ENCODE results near the gene USP10.
"Not testable (repeated sequence)": the region's sequence is repeated elsewhere in the genome, so short reads cannot be mapped to it uniquely, and the experiment has no call there.

The USP10 gene

GRCh38 chr16:84675423-84675822 lies 24.4 kb upstream of the USP10 start:
- DNase-seq = no peak

GRCh38 chr16:84675884-84676283 lies 23.9 kb upstream of the USP10 start:
- DNase-seq = no peak

DNA sequence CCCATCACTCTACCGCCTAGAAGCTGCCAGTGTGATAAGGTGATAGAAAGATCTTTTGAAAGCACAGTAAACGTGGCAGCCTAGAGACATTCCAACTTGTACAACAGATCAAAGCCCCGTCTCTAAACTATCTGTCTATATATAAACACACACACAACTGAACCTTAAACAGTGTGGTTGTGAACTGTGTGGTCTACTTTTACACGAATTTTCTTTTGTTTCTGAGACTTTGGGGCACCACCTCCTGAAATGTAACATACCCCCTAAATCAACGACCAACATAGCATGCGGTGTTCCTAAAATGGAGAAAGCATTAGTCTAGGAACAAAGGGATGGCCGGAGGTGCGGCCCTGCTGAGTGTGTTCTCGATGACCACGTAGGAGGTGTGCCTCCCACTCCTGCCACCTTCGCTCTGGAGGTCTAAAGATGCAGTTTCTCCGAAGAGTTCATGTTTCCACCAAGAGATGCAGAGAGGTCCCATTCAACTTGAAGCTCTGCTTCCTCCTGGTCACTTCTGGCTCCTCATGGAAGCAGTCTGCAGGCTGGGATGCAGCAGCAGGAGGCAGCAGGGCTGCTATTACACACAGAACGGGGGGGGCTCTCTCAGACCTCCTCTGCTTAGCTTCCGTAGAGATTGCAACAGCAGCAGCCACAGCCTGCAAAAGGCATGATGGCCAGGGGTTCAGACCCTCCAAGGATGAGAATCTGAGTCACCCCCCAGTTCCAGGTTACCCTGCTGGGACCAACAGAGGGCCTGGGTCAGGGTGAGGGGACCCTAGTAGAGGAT lies 22.6 kb upstream of the USP10 start:
- no peak for DNase-seq

GRCh38 chr16:84677849-84678248 lies 22.0 kb upstream of the USP10 start:
- DNase-seq = no peak

- DNase-seq = no peak
These were observed 21.3 kb upstream of the USP10 start for GRCh38 chr16:84678541-84678940.

GRCh38 chr16:84680165-84680842 lies 19.5 kb upstream of the USP10 start:
- no peak for DNase-seq

- no peak for DNase-seq
These were observed 18.8 kb upstream of the USP10 start for GRCh38 chr16:84680843-84681629.

- DNase-seq = no peak
These were observed 15.9 kb upstream of the USP10 start for GRCh38 chr16:84683691-84684591.

GRCh38 chr16:84684592-84684965 lies 15.2 kb upstream of the USP10 start:
- no peak for DNase-seq

DNA sequence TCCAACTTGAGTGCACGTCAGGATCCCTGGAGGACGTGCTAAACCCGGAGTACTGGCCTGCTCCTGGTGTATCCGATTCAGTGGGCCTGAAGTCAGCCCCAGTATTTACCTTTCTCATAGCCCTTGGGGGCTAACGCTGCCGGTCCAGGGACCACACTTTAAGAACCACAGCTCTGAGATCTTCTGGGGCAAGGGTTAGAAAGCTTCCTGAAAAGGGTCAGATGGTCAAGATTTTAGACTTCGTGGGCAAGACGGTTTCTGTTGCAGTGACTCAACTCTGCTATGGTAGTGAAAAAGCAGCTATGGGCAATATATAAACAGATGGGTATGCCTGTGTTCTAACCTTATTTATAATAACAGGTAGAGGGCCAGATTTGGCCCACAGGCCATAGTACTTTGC lies 14.6 kb upstream of the USP10 start:
- no peak for DNase-seq

GRCh38 chr16:84686707-84687298 lies 13.0 kb upstream of the USP10 start:
- DNase-seq = no peak

- DNase-seq = peak; percentile 84
These were observed 12.1 kb upstream of the USP10 start for GRCh38 chr16:84687715-84688114.

- DNase-seq = not testable (repeated sequence)
These were observed 11.6 kb upstream of the USP10 start for GRCh38 chr16:84688163-84688562.

DNA sequence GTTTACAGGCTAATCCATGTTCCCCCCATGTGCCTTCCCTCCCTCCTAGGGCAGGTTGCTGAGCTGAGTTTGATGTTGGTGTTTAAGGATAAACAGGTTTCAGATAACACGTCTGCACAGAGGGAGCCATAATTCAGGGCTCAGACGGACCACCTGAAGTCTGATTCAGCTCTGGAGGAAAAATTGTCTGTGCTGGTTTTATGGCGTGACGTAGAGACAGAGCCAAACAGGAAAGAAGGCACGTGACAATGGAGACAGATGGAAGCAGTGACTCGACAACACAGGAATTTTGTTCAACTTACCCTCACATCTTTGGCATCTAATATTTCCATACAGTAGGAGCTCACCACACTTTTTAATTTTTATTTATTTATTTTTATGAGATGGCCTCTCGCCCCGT lies 10.7 kb upstream of the USP10 start:
- no peak for DNase-seq

- DNase-seq = no peak
These were observed 9.5 kb upstream of the USP10 start for GRCh38 chr16:84690088-84690819.

DNA sequence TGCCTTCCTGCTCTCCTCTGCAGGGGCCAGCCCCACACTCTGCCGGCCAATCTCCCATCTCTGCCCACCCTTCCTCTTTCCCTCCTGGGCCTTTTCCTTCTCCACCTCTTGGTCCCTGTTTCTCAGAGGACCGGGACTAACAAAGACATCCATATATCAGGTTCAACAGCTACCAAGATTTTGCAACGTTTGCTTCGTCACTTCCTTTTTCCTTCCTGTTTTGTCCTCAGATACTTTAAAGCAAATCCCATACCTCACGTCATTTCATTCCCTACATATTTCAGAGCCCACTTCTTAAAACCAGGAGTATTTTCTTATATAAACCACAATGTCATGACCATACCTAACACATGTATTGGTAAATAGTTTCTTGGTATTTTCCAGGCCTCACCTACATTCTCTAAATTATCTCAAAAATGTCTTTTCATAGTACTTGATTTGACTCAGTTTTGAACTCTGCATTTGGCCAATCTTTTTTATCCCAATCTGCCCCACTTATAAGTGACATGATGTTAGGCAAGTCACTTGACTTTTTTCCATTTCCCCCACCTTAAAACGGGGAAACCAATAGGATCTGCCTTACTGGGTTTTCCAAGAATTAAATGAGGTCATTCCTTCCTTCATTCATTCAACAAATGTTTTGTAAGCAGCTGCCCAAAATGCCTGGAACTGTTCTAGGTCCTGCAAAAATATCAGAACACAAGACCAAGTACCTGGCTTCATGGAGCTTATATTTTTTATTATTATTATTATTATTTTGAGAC lies 7.2 kb upstream of the USP10 start:
- DNase-seq = peak; percentile 69

- DNase-seq = not testable (repeated sequence)
These were observed 5.9 kb upstream of the USP10 start for GRCh38 chr16:84693869-84694268.

DNA sequence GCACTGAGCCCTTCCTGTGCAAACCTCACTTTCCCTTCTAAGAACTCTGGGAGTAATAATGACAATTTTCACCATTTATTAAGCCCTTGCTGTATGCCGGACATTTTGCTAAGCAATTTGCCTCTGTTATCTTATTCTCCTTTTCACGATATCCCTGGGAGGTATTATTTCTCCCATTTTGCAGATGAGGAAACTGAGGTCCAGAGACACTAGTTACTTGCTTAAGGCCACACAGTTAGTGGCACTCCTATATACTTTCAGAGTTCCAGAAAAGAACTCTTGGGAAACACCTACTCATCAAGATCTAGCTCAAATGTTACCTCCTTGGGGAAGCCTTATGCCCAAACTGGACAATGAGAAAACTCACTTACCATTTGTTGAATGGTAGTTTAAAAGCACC lies 4.8 kb upstream of the USP10 start:
- no peak for DNase-seq

- no peak for DNase-seq
These were observed 571 bp upstream of the USP10 start for GRCh38 chr16:84699147-84699711.

Data from GF-D8 (cell line).